Panc1 (cell line): ENCODE measurements around the gene TMEM117. TPM values are rescaled to one million over a fixed set of nuclear protein-coding genes. Genes with fewer than 3 reads are reported as not detected.
"Not testable (repeated sequence)": the region's sequence is repeated elsewhere in the genome, so short reads cannot be mapped to it uniquely, and the experiment has no call there.

ENCODE experiments used
- ATAC-seq: fragments of 200-7000 bp; cut with Tn5 transposase; 2 replicates; pipeline ENCODE4 v1.9.1; 2020; ENCODE audit warnings: mild to moderate bottlenecking, moderate library complexity
- BruUV-seq: library from RNA; stranded (reverse); fragments of 400-500 nt; replicated peaks from 2 replicates; lab custom pipeline; 2021; lab: Mats Ljungman, UMichigan
- CTCF ChIA-PET: fragments of 300-600 bp; sonication (Branson Sonifier 250); formaldehyde crosslinking; loops from one replicate; lab custom pipeline; 2022; ENCODE audit warnings: antibody characterized with exemption; lab: Charles Lee
- POLR2A ChIA-PET: fragments of 300-600 bp; sonication (Branson Sonifier 250); formaldehyde crosslinking; loops from one replicate; lab custom pipeline; 2022; ENCODE audit warnings: antibody characterized with exemption; lab: Charles Lee
- DNase-seq: peaks from one replicate; pipeline ENCODE4 v3.0.0-alpha.2; 2010; ENCODE audit warnings: low read depth, low spot score
- H3K27ac ChIP-seq: 2 replicates; pipeline ENCODE4 v1.5.1; 2011; ENCODE audit warnings: mild to moderate bottlenecking, low read length, inconsistent platforms
- H3K27me3 ChIP-seq: fragments of 200-500 bp; sonication (Bioruptor generic); 2 replicates; pipeline ENCODE4 v1.6.0; 2014; ENCODE audit warnings: low read length, inconsistent platforms; ENCODE audit not compliant: control insufficient read depth, insufficient read depth
- H3K36me3 ChIP-seq: fragments of 200-500 bp; sonication (Bioruptor generic); 2 replicates; pipeline ENCODE4 v1.5.1; 2014; ENCODE audit warnings: inconsistent platforms, mild to moderate bottlenecking, low read length, moderate library complexity; ENCODE audit not compliant: control insufficient read depth, insufficient read depth
- H3K4me1 ChIP-seq: 2 replicates; pipeline ENCODE4 v1.5.1; 2011; ENCODE audit warnings: inconsistent platforms, mild to moderate bottlenecking, low read length, moderate library complexity; ENCODE audit not compliant: control insufficient read depth, insufficient read depth
- H3K4me3 ChIP-seq, 2 experiments: 2 replicates each; pipeline ENCODE4 v1.5.1; 2011 to 2012; ENCODE audit warnings: low read depth in 2 of 2, low read length in 2 of 2, mild to moderate bottlenecking in 2 of 2, inconsistent platforms in 1 of 2, moderate library complexity in 1 of 2
- H3K9me3 ChIP-seq: fragments of 200-500 bp; sonication (Bioruptor generic); 2 replicates; pipeline ENCODE4 v1.5.1; 2014; ENCODE audit warnings: low read depth, mild to moderate bottlenecking, inconsistent platforms, low read length, moderate library complexity; ENCODE audit not compliant: control insufficient read depth, insufficient read depth
- CTCF ChIP-seq: fragments of 450-650 bp; IDR thresholded peaks from 2 replicates; pipeline ENCODE4 v1.5.1; 2017; ENCODE audit warnings: mild to moderate bottlenecking
- POLR2AphosphoS5 ChIP-seq: IDR thresholded peaks from 2 replicates; pipeline ENCODE4 v1.6.1; 2012; ENCODE audit warnings: mild to moderate bottlenecking, low read depth, low read length, moderate library complexity
- REST ChIP-seq, 2 experiments: IDR thresholded peaks; 2 replicates each; pipeline ENCODE4 v1.6.1; 2011 to 2012; ENCODE audit warnings: low read depth in 2 of 2, control low read depth in 1 of 2, low read length in 1 of 2, mild to moderate bottlenecking in 1 of 2, moderate library complexity in 1 of 2; ENCODE audit not compliant: insufficient read depth in 1 of 2
- SIN3A ChIP-seq: IDR thresholded peaks from 2 replicates; pipeline ENCODE4 v1.6.1; 2012; ENCODE audit warnings: low read depth, mild to moderate bottlenecking, low read length, moderate library complexity, borderline replicate concordance; ENCODE audit not compliant: insufficient read depth
- TCF7L2 ChIP-seq: IDR thresholded peaks from 2 replicates; pipeline ENCODE4 v1.6.1; 2011; ENCODE audit warnings: mild to moderate bottlenecking, low read depth, low read length, inconsistent platforms
- in situ Hi-C: cut with HindIII; loops from 2 replicates; pipeline ENCODE4 v1.10.0; 2016; ENCODE audit warnings: low sequenced_read_pairs, low pct_unique_long_range_greater_than_20kb
- intact Hi-C: fragments of 100-400 bp; cut with micrococcal nuclease; formaldehyde crosslinking; loops from one replicate; pipeline ENCODE4 v1.10.0; 2022; ENCODE audit not compliant: unreplicated experiment
- total RNA-seq: library from RNA; stranded (reverse); gene quantifications from one replicate; pipeline ENCODE4 v1.2.1, GENCODE V29; 2021; ENCODE audit not compliant: unreplicated experiment

The TMEM117 gene
- total RNA-seq, 1 experiment from 2014 or later = 5.5 TPM

- Histone ChIP-seq H3K4me3 (no peak overlapping the region), H3K9me3 (no peaks in the 10 kb centered on the region), H3K27me3 (no peaks in the 10 kb centered on the region), H3K4me1 (no peaks in the 10 kb centered on the region), H3K27ac (no peak overlapping the region), H3K36me3 (no peaks in the 10 kb centered on the region)
- BruUV-seq = no TSS peak
- in situ Hi-C loops (no loop called here), intact Hi-C loops (no loop called here)
- DNase-seq (no peak), ATAC-seq (no peak)
- ChIA-PET POLR2A (no interaction called here), CTCF (no interaction called here)
- no peak for TF ChIP-seq TCF7L2
- no peak for TF ChIP-seq SIN3A
- no peak for TF ChIP-seq POLR2AphosphoS5
- no peak for TF ChIP-seq CTCF
- no peak for TF ChIP-seq REST (IDR thresholded peaks at IDR 0.05; ENCODE audit: insufficient read depth in 1 of 2, low read depth in 2 of 2, low read length in 1 of 2)
Observed at GRCh38 chr12:44247588-44247987, 411.7 kb downstream of the TMEM117 start.

DNA sequence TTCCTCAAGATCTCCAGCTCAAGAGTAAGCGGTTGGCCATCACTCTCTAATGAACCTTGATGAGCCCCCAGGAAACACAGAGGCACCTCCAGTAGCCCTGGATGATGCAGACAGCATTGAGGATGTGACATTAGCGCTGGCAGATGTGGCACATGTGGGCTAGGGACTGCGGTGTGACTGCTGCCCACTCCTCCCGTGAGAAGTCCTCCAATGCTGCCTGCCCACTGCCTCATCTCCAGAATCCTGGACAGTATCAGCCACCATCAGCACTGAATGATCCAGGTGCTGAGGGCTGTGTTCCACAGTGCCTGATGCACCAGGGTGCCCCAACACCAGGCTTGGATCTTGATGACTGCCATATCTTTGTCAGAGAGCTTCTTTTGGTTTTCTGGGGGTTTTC is 412.6 kb downstream of the TMEM117 start:
- Histone ChIP-seq H3K27ac (no peak overlapping the region), H3K9me3 (no peaks in the 10 kb centered on the region), H3K36me3 (no peaks in the 10 kb centered on the region), H3K27me3 (no peaks in the 10 kb centered on the region), H3K4me1 (no peaks in the 10 kb centered on the region), H3K4me3 (no peak overlapping the region)
- no TSS peak for BruUV-seq
- TF ChIP-seq REST (IDR thresholded peaks at IDR 0.05; ENCODE audit: insufficient read depth in 1 of 2, low read depth in 2 of 2, low read length in 1 of 2) (no peak), CTCF (no peak), POLR2AphosphoS5 (no peak), TCF7L2 (no peak), SIN3A (no peak)
- intact Hi-C loops (no loop called here), in situ Hi-C loops (no loop called here)
- ChIA-PET POLR2A (no interaction called here), CTCF (no interaction called here)
- ATAC-seq (no peak), DNase-seq (no peak)

- intact Hi-C loops, H3K4me1 ChIP-seq, in situ Hi-C loops, H3K27me3 ChIP-seq, CTCF ChIA-PET, H3K36me3 ChIP-seq, ATAC-seq, H3K4me3 ChIP-seq, H3K27ac ChIP-seq, POLR2A ChIA-PET, H3K9me3 ChIP-seq, BruUV-seq, DNase-seq: not testable (repeated sequence)
Observed at GRCh38 chr12:44250440-44250839, 414.6 kb downstream of the TMEM117 start.
